K562 (cell line): ENCODE results near the gene TLDC2. TPM values are rescaled to one million over a fixed set of nuclear protein-coding genes. Genes with fewer than 3 reads are reported as not detected.

Experiments
- CEBPG ChIP-seq, 3 experiments: fragments of 200-800 bp in 1 of 3; sonication (Bioruptor generic) in 1 of 3; sonication (generic) in 1 of 3; formaldehyde crosslinking in 1 of 3; IDR thresholded peaks in 2 of 3; conservative IDR thresholded peaks in 1 of 3; 2 replicates each; pipeline versions ENCODE4 v1.6.1 to v1.8.0; 2016 to 2022; ENCODE audit warnings: missing compliant biosample characterization in 2 of 3, missing genetic modification characterization in 2 of 3, mild to moderate bottlenecking in 1 of 3, missing genetic modification reagents in 1 of 3
- E2F3 ChIP-seq: fragments of 250-450 bp; sonication (Bioruptor Pico); IDR thresholded peaks from 2 replicates; pipeline ENCODE4 v1.4.0; 2020; ENCODE audit warnings: mild to moderate bottlenecking
- FOXA3 ChIP-seq, 2 experiments: fragments of 450-650 bp in 1 of 2; sonication (generic) in 1 of 2; formaldehyde crosslinking; IDR thresholded peaks in 1 of 2; conservative IDR thresholded peaks in 1 of 2; 2 replicates each; pipeline versions ENCODE4 v1.4.0 to v1.8.0; 2020 to 2022; ENCODE audit warnings: mild to moderate bottlenecking in 2 of 2, missing genetic modification reagents in 1 of 2
- FOXO4 ChIP-seq: fragments of 450-650 bp; formaldehyde crosslinking; IDR thresholded peaks from 2 replicates; pipeline ENCODE4 v1.4.0; 2020; ENCODE audit warnings: mild to moderate bottlenecking, moderate library complexity
- HDAC3 ChIP-seq: fragments of 450-650 bp; IDR thresholded peaks from 2 replicates; pipeline ENCODE4 v1.6.1; 2018; ENCODE audit warnings: borderline replicate concordance, mild to moderate bottlenecking, moderate library complexity; ENCODE audit not compliant: partially characterized antibody
- HDGF ChIP-seq: fragments of 450-650 bp; IDR thresholded peaks from 2 replicates; pipeline ENCODE4 v1.6.1; 2016
- JUND ChIP-seq, 2 experiments: IDR thresholded peaks; 2 replicates in 1 of 2; 3 replicates in 1 of 2; pipeline ENCODE4 v1.6.1; 2011; ENCODE audit warnings: borderline replicate concordance in 2 of 2, low read depth in 2 of 2, low read length in 2 of 2, improper control_type of control experiment in 1 of 2, missing biosample characterization in 1 of 2, missing genetic modification characterization in 1 of 2, missing genetic modification reagents in 1 of 2
- LEF1 ChIP-seq: fragments of 450-650 bp; IDR thresholded peaks from 2 replicates; pipeline ENCODE4 v1.6.1; 2016; ENCODE audit warnings: mild to moderate bottlenecking
- MTA1 ChIP-seq: fragments of 450-650 bp; IDR thresholded peaks from 2 replicates; pipeline ENCODE4 v1.6.1; 2017; ENCODE audit warnings: borderline replicate concordance
- NRF1 ChIP-seq, 2 experiments: fragments of 450-650 bp; IDR thresholded peaks in 1 of 2; conservative IDR thresholded peaks in 1 of 2; 2 replicates each; pipeline ENCODE4 v1.6.1; 2014; ENCODE audit warnings: mild to moderate bottlenecking in 2 of 2
- PATZ1 ChIP-seq: fragments of 250-450 bp; sonication (Bioruptor Pico); IDR thresholded peaks from 2 replicates; pipeline ENCODE4 v1.5.0; 2020; ENCODE audit warnings: mild to moderate bottlenecking, borderline replicate concordance
- RAD21 ChIP-seq, 2 experiments: fragments of 250-450 bp in 1 of 2; fragments of 450-650 bp in 1 of 2; sonication (Bioruptor Pico) in 1 of 2; formaldehyde crosslinking in 1 of 2; IDR thresholded peaks in 1 of 2; conservative IDR thresholded peaks in 1 of 2; 2 replicates each; pipeline versions ENCODE4 v1.4.0 to v1.8.0; 2020 to 2022; ENCODE audit warnings: mild to moderate bottlenecking in 2 of 2, moderate library complexity in 1 of 2
- RBM39 ChIP-seq: fragments of 200-400 bp; formaldehyde crosslinking; optimal IDR thresholded peaks from 2 replicates; pipeline ENCODE3; 2018; ENCODE audit warnings: low read depth, low read length
- SIN3B ChIP-seq: fragments of 450-650 bp; IDR thresholded peaks from 2 replicates; pipeline ENCODE4 v1.6.1; 2017; ENCODE audit warnings: low read depth, mild to moderate bottlenecking, moderate library complexity
- SMARCA4 ChIP-seq: fragments of 450-650 bp; IDR thresholded peaks from 2 replicates; pipeline ENCODE4 v1.6.1; 2016
- polyA plus RNA-seq, 8 experiments: library from polyadenylated mRNA; depleted of rRNA in 4 of 8; stranded (reverse) in 5 of 8; unstranded in 3 of 8; fragments of >200 nt; fragmentation: Nextera tagmentation in 2 of 8; fragmentation: Illumina TruSeq in 1 of 8; extraction: Ambion mirVana in 2 of 8; extraction: Trizol in 1 of 8; gene quantifications; 2 replicates each; pipeline versions ENCODE4 v1.2.1 to v1.2.3, GENCODE V29; 2011 to 2014; ENCODE audit warnings: inconsistent platforms in 1 of 8, missing spikeins in 1 of 8
- total RNA-seq, 7 experiments: library from RNA; depleted of rRNA in 6 of 7; stranded (reverse); fragments of >200 nt in 6 of 7; fragmentation: Illumina TruSeq in 2 of 7; extraction: Trizol in 2 of 7; gene quantifications; 2 replicates each; pipeline versions ENCODE4 v1.2.1 to v1.2.3, GENCODE V29; 2011 to 2021; ENCODE audit warnings: low replicate concordance in 1 of 7
- TF ChIP-seq, protein P1 (sequence below), 2 experiments: fragments of 450-650 bp; IDR thresholded peaks; 2 replicates each; pipeline ENCODE4 v1.6.1; 2016
- TF ChIP-seq, protein P2 (sequence below): fragments of 450-650 bp; conservative IDR thresholded peaks from 2 replicates; pipeline ENCODE4 v1.6.1; 2016; ENCODE audit warnings: missing genetic modification characterization, low read depth, mild to moderate bottlenecking, missing compliant biosample characterization, moderate library complexity

Gene TLDC2
- total and polyA plus RNA-seq, 9 of the 15 experiments (the other 6 are each of a cell fraction or from before 2014, with no cell fraction given), result not detected

DNA sequence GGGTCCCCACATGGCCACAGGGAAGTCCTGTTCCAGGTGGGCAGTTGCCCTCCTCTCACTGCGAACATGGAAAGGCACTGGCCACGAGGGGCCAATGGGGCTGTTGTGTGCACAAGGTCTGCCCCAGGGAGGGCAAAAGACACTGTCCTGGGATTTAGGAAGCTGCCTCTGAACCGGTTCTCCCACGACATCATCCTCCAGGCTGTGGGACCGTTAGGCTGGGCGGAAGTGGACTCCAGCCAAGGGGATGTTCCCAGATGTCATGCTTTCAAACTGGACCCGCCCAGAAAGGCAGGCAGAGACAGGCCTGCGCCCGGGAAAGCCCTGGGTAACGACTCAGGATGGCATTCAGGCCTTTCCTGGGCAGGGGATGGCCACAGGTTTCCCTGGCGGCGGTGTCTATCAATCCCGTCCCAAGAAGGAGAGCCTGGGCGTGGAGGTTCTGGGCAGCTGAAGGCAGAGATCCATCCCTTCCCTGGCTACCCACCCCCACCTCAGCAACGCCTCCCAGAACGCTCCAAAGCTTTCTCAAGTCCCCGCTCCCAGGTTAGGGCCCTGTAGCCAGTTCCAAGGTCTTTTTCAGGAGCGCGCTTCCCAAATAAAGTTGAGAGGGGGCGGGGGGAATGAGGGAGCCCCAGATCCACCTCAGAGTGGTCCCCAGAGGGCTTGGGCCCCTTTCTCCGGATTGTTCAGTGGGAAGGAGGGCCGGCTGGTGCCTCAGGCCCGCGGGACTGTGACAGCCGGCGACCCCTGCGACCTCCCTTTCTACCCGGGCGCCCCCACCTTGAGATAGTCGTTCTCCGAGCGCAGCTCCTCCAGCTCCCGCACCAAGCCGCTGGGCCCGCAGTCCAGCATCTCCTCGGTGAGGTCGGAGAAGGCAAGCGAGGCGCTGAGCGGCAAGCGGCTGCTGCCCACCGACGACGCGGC, 13.8 kb upstream of the TLDC2 start (continued):
- TF ChIP-seq, protein P1, sequence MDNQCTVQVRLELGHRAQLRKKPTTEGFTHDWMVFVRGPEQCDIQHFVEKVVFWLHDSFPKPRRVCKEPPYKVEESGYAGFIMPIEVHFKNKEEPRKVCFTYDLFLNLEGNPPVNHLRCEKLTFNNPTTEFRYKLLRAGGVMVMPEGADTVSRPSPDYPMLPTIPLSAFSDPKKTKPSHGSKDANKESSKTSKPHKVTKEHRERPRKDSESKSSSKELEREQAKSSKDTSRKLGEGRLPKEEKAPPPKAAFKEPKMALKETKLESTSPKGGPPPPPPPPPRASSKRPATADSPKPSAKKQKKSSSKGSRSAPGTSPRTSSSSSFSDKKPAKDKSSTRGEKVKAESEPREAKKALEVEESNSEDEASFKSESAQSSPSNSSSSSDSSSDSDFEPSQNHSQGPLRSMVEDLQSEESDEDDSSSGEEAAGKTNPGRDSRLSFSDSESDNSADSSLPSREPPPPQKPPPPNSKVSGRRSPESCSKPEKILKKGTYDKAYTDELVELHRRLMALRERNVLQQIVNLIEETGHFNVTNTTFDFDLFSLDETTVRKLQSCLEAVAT (IDR thresholded peaks at IDR 0.05), result no peak
- TF ChIP-seq HDAC3 (no peak), HDGF (no peak), CEBPG (CRISPR knock-in tag; IDR thresholded peaks at IDR 0.05) (no peak), CEBPG (tag; conservative IDR thresholded peaks at IDR 0.05 in 1 of 2, IDR thresholded peaks at IDR 0.05 in 1 of 2) (no peak), RBM39 (no peak), LEF1 (0 out of 2 replicates have a peak, but pooled peaks have one; percentile 11), FOXA3 (CRISPR knock-in tag; conservative IDR thresholded peaks at IDR 0.05 in 1 of 2, IDR thresholded peaks at IDR 0.05 in 1 of 2) (0 out of 4 replicates have a peak, but pooled peaks of 1 of the 2 experiments have one; percentile 6), PATZ1 (CRISPR knock-in tag) (no peak), SIN3B (no peak), E2F3 (CRISPR knock-in tag) (no peak), FOXO4 (no peak), RAD21 (CRISPR knock-in tag; conservative IDR thresholded peaks at IDR 0.05 in 1 of 2, IDR thresholded peaks at IDR 0.05 in 1 of 2) (peak in 1 of 2 experiments; percentile 5; a peak in 1 of 4 replicates), JUND (IDR thresholded peaks at IDR 0.05; ENCODE audit: borderline replicate concordance, low read depth, low read length) (0 out of 2 replicates have a peak, but pooled peaks have one; percentile 47), JUND (tag; IDR thresholded peaks at IDR 0.05; ENCODE audit: borderline replicate concordance, low read depth, low read length) (peak; percentile 27; the same call in 1 of the 3 replicates), MTA1 (no peak), NRF1 (conservative IDR thresholded peaks at IDR 0.05 in 1 of 2, IDR thresholded peaks at IDR 0.05 in 1 of 2) (peak; percentile 52 to 63), SMARCA4 (peak; percentile 22; the same call in 1 of the 2 replicates)
- TF ChIP-seq, protein P2, sequence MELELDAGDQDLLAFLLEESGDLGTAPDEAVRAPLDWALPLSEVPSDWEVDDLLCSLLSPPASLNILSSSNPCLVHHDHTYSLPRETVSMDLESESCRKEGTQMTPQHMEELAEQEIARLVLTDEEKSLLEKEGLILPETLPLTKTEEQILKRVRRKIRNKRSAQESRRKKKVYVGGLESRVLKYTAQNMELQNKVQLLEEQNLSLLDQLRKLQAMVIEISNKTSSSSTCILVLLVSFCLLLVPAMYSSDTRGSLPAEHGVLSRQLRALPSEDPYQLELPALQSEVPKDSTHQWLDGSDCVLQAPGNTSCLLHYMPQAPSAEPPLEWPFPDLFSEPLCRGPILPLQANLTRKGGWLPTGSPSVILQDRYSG (tag), result no peak
